PC-3 (cell line): ENCODE results near the gene GPR75. TPM values are rescaled to one million over a fixed set of nuclear protein-coding genes. Genes with fewer than 3 reads are reported as not detected.

Experiments
- ATAC-seq: fragments of 200-7000 bp; cut with Tn5 transposase; 2 replicates; pipeline ENCODE4 v1.9.1; 2020; ENCODE audit warnings: mild to moderate bottlenecking, moderate library complexity
- BruUV-seq: library from RNA; stranded (reverse); fragments of 400-500 nt; replicated peaks from 2 replicates; lab custom pipeline; 2021; lab: Mats Ljungman, UMichigan
- CTCF ChIA-PET: fragments of 300-600 bp; sonication (Branson Sonifier 250); formaldehyde crosslinking; loops from one replicate; lab custom pipeline; 2022; ENCODE audit warnings: antibody characterized with exemption; lab: Charles Lee
- POLR2A ChIA-PET: fragments of 300-600 bp; sonication (Branson Sonifier 250); formaldehyde crosslinking; loops from one replicate; lab custom pipeline; 2022; ENCODE audit warnings: antibody characterized with exemption; ENCODE audit not compliant: unreplicated experiment; lab: Charles Lee
- DNase-seq: peaks from one replicate; pipeline ENCODE4 v3.0.0-alpha.2; 2015
- H2AFZ ChIP-seq: fragments of 300-600 bp; sonication (generic); 2 replicates; pipeline ENCODE4 v1.6.0; 2016; ENCODE audit warnings: antibody characterized with exemption, low read length
- H3F3A ChIP-seq: fragments of 300-600 bp; sonication (generic); one replicate; pipeline ENCODE4 v1.6.0; 2017; ENCODE audit warnings: antibody characterized with exemption, low read length, control low read depth, mild to moderate bottlenecking; ENCODE audit not compliant: unreplicated experiment
- H3K27ac ChIP-seq: fragments of 300-600 bp; sonication (generic); 2 replicates; pipeline ENCODE4 v1.5.1; 2016; ENCODE audit warnings: mild to moderate bottlenecking, low read length
- H3K27me3 ChIP-seq: fragments of 300-600 bp; sonication (generic); 2 replicates; pipeline ENCODE4 v1.6.1; 2016; ENCODE audit warnings: low read length, mixed read lengths
- H3K36me3 ChIP-seq: fragments of 300-600 bp; sonication (generic); 2 replicates; pipeline ENCODE4 v1.6.1; 2016; ENCODE audit warnings: low read depth, mixed run types, low read length, mixed read lengths
- H3K4me1 ChIP-seq: fragments of 300-600 bp; sonication (generic); 2 replicates; pipeline ENCODE4 v1.5.1; 2016; ENCODE audit warnings: low read length; ENCODE audit not compliant: insufficient read depth
- H3K4me2 ChIP-seq: fragments of 300-600 bp; sonication (generic); 2 replicates; pipeline ENCODE4 v1.6.0; 2016; ENCODE audit warnings: low read length
- H3K4me3 ChIP-seq: fragments of 300-600 bp; sonication (generic); 2 replicates; pipeline ENCODE4 v1.5.1; 2016; ENCODE audit warnings: mild to moderate bottlenecking, low read length, mixed read lengths
- H3K79me2 ChIP-seq: fragments of 300-600 bp; sonication (generic); 2 replicates; pipeline ENCODE4 v1.6.1; 2017; ENCODE audit warnings: low read length, mixed read lengths
- H3K9ac ChIP-seq: fragments of 300-600 bp; sonication (generic); 2 replicates; pipeline ENCODE4 v1.6.0; 2016; ENCODE audit warnings: mild to moderate bottlenecking, low read length
- H3K9me2 ChIP-seq: fragments of 300-600 bp; sonication (generic); replicated peaks from 2 replicates; pipeline ENCODE4 v1.6.1; 2016; ENCODE audit warnings: mixed run types, low read length, mixed read lengths
- H3K9me3 ChIP-seq: fragments of 300-600 bp; sonication (generic); 2 replicates; pipeline ENCODE4 v1.6.1; 2016; ENCODE audit warnings: low read length, mixed read lengths
- H4K20me1 ChIP-seq: fragments of 300-600 bp; sonication (generic); 2 replicates; pipeline ENCODE4 v1.6.1; 2016; ENCODE audit warnings: low read length, mixed read lengths
- CTCF ChIP-seq: fragments of 300-600 bp; sonication (generic); conservative IDR thresholded peaks from 2 replicates; pipeline ENCODE4 v1.5.1; 2017; ENCODE audit warnings: antibody characterized with exemption, low read depth, mild to moderate bottlenecking, low read length
- EZH2 ChIP-seq: fragments of 300-600 bp; sonication (generic); IDR thresholded peaks from one replicate; pipeline ENCODE4 v1.6.1; 2017; ENCODE audit warnings: antibody characterized with exemption, mild to moderate bottlenecking, low read length; ENCODE audit not compliant: unreplicated experiment
- EZH2phosphoT487 ChIP-seq: fragments of 300-600 bp; sonication (generic); IDR thresholded peaks from 2 replicates; pipeline ENCODE4 v1.6.1; 2018; ENCODE audit warnings: mild to moderate bottlenecking, antibody characterized with exemption, low read length, borderline replicate concordance
- intact Hi-C: fragments of 100-400 bp; cut with micrococcal nuclease; formaldehyde crosslinking; loops from 2 replicates; pipeline ENCODE4 v1.9.0; 2023
- total RNA-seq: library from RNA; depleted of rRNA; stranded (reverse); fragments of >200 nt; gene quantifications from 2 replicates; pipeline ENCODE4 v1.2.3, GENCODE V29; 2014

Gene GPR75
- total RNA-seq, 1 experiment from 2014 or later: 1.5 TPM

- H3K79me2 ChIP-seq: no peaks in the 10 kb centered on the region
- no peak overlapping the region for H3K4me2 ChIP-seq
- intact Hi-C loops: no loop called here
- CTCF ChIA-PET: no interaction called here
- DNase-seq (no peak), ATAC-seq (no peak)
- no peaks in the 10 kb centered on the region for H3K9me3 ChIP-seq
- no peaks in the 10 kb centered on the region for H3F3A ChIP-seq
- H3K27ac ChIP-seq: no peak overlapping the region
- no peak overlapping the region for H3K4me3 ChIP-seq
- peaks cover 38% of the 10 kb centered on the region for H3K36me3 ChIP-seq
- H2AFZ ChIP-seq: no peak overlapping the region
- no peak overlapping the region for H3K9ac ChIP-seq
- no peaks in the 10 kb centered on the region for H3K27me3 ChIP-seq
- no peaks in the 10 kb centered on the region for H3K9me2 ChIP-seq
- no peaks in the 10 kb centered on the region for H4K20me1 ChIP-seq
- H3K4me1 ChIP-seq: no peaks in the 10 kb centered on the region
- TF ChIP-seq EZH2 (no peak), CTCF (no peak), EZH2phosphoT487 (no peak)
- POLR2A ChIA-PET: no interaction called here
- BruUV-seq: no TSS peak
These were observed 6.2 kb upstream of the GPR75 start for GRCh38 chr2:53865962-53866361.

DNA sequence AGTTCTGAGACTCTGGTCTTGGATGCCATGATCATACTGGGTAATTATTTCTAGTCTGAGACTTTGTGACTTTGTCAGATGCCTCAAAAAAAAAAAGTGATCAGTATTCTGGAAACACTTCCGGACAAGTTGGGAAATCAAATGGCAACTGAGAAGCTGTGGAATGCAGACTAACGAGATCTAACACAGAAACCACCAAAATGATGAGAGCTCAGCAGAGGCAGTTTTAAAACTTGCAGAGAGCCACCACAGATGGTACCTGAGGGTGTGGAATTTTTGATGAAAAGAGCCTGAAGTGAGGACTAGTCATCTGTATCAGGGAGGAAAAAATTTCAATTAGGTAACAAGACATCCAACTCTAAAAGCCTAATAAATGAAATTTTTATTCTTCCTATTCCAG, 5.5 kb upstream of the GPR75 start:
- TF ChIP-seq EZH2phosphoT487 (no peak), CTCF (no peak), EZH2 (no peak)
- Histone ChIP-seq H3K9me2 (no peaks in the 10 kb centered on the region), H3K9me3 (no peaks in the 10 kb centered on the region), H3K4me3 (no peak overlapping the region), H3K27ac (no peak overlapping the region), H4K20me1 (no peaks in the 10 kb centered on the region), H3K4me2 (no peak overlapping the region), H3K9ac (no peak overlapping the region), H3K4me1 (no peaks in the 10 kb centered on the region), H3K36me3 (peaks cover 38% of the 10 kb centered on the region), H3F3A (no peaks in the 10 kb centered on the region), H3K79me2 (no peaks in the 10 kb centered on the region), H3K27me3 (no peaks in the 10 kb centered on the region), H2AFZ (no peak overlapping the region)
- ATAC-seq (no peak), DNase-seq (no peak)
- ChIA-PET POLR2A (no interaction called here), CTCF (no interaction called here)
- no TSS peak for BruUV-seq
- intact Hi-C loops: no loop called here

DNA sequence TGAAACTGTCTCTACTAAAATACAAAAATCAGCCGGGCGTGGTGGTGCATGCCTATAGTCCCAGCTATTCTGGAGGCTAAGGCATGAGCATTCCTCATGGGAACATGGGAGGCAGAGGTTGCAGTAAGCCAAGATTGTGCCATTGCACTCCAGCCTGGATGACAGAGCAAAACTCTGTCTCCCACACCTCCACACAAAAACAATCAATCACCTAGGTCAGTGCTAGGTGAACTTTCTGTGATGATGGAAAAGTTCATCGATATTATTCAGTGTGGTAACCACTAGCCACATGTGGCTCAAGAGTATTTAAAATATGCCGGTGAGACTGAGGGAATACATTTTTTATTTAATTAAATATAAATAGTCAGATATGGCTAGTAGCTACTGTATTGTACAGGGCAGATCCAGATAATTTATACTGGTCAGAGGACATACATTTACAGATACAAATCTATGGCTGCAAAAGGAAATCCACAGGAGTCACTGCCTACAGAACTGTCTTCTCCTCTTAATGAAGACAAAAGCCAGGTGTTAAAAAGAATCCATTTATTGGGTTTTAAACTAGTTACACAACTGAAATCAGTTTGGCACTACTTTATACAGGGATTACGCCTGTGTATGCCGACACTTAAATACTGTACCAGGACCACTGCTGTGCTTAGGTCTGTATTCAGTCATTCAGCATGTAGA, 3.9 kb upstream of the GPR75 start:
- no peaks in the 10 kb centered on the region for H3K9me2 ChIP-seq
- H4K20me1 ChIP-seq: no peaks in the 10 kb centered on the region
- H3K36me3 ChIP-seq: peaks cover 26% of the 10 kb centered on the region
- ChIA-PET POLR2A (no interaction called here), CTCF (no interaction called here)
- H3K27ac ChIP-seq: no peak overlapping the region
- no TSS peak for BruUV-seq
- H3K9ac ChIP-seq: no peak overlapping the region
- no peaks in the 10 kb centered on the region for H3K4me1 ChIP-seq
- intact Hi-C loops: no loop called here
- H3F3A ChIP-seq: no peaks in the 10 kb centered on the region
- H3K27me3 ChIP-seq: no peaks in the 10 kb centered on the region
- no peak overlapping the region for H3K4me2 ChIP-seq
- DNase-seq (no peak), ATAC-seq (no peak)
- H3K79me2 ChIP-seq: no peaks in the 10 kb centered on the region
- H3K9me3 ChIP-seq: no peaks in the 10 kb centered on the region
- H3K4me3 ChIP-seq: no peak overlapping the region
- no peak overlapping the region for H2AFZ ChIP-seq
- TF ChIP-seq CTCF (no peak), EZH2phosphoT487 (no peak), EZH2 (no peak)
